HepG2 (cell line): ENCODE results near the gene HMGN4. TPM values are rescaled to one million over a fixed set of nuclear protein-coding genes. Genes with fewer than 3 reads are reported as not detected.

Experiments
- CREB1 ChIP-seq, 2 experiments: fragments of 450-650 bp in 1 of 2; IDR thresholded peaks; 2 replicates each; pipeline ENCODE4 v1.6.1; 2016 to 2017; ENCODE audit warnings: control low read depth in 1 of 2, mild to moderate bottlenecking in 1 of 2, missing compliant biosample characterization in 1 of 2, missing genetic modification characterization in 1 of 2
- CREM ChIP-seq, 2 experiments: sonication (generic) in 1 of 2; formaldehyde crosslinking in 1 of 2; IDR thresholded peaks; 2 replicates each; pipeline versions ENCODE4 v1.4.0 to v1.6.1; 2016 to 2020; ENCODE audit warnings: antibody characterized with exemption in 1 of 2, mild to moderate bottlenecking in 1 of 2, missing genetic modification reagents in 1 of 2
- EP300 ChIP-seq, 3 experiments: sonication (generic) in 1 of 3; formaldehyde crosslinking in 1 of 3; IDR thresholded peaks; 2 replicates each; pipeline versions ENCODE4 v1.5.1 to v1.6.1; 2011 to 2020; ENCODE audit warnings: low read depth in 2 of 3, low read length in 2 of 3, borderline replicate concordance in 1 of 3, improper control_type of control experiment in 1 of 3, mild to moderate bottlenecking in 1 of 3, missing genetic modification reagents in 1 of 3, moderate library complexity in 1 of 3
- NAIF1 ChIP-seq: sonication (generic); formaldehyde crosslinking; IDR thresholded peaks from 2 replicates; pipeline ENCODE4 v1.5.0; 2020; ENCODE audit warnings: mild to moderate bottlenecking, missing genetic modification reagents, borderline replicate concordance
- SMAD1 ChIP-seq: sonication (generic); formaldehyde crosslinking; IDR thresholded peaks from 2 replicates; pipeline ENCODE4 v1.4.0; 2020; ENCODE audit warnings: missing genetic modification reagents, low read depth, mild to moderate bottlenecking, borderline replicate concordance
- TBX2 ChIP-seq: sonication (generic); formaldehyde crosslinking; IDR thresholded peaks from 2 replicates; pipeline ENCODE4 v1.5.0; 2020; ENCODE audit warnings: missing genetic modification reagents, mild to moderate bottlenecking, borderline replicate concordance
- XRCC5 ChIP-seq: fragments of 200-400 bp; formaldehyde crosslinking; optimal IDR thresholded peaks from 2 replicates; pipeline ENCODE3; 2017; ENCODE audit warnings: mild to moderate bottlenecking, low read length
- ZFY ChIP-seq: sonication (generic); formaldehyde crosslinking; IDR thresholded peaks from 2 replicates; pipeline ENCODE4 v1.4.0; 2020; ENCODE audit warnings: missing genetic modification reagents
- ZNF205 ChIP-seq: IDR thresholded peaks from 2 replicates; pipeline ENCODE4 v1.6.1; 2018; ENCODE audit warnings: missing biosample characterization, missing genetic modification reagents
- ZNF577 ChIP-seq: sonication (generic); formaldehyde crosslinking; IDR thresholded peaks from 2 replicates; pipeline ENCODE4 v1.4.0; 2020; ENCODE audit warnings: mild to moderate bottlenecking, low read depth, missing genetic modification reagents, borderline replicate concordance
- ZNF605 ChIP-seq: sonication (generic); formaldehyde crosslinking; IDR thresholded peaks from 2 replicates; pipeline ENCODE4 v1.8.0; 2022; ENCODE audit warnings: mild to moderate bottlenecking, missing genetic modification reagents
- ZNF614 ChIP-seq: IDR thresholded peaks from 2 replicates; pipeline ENCODE4 v1.6.1; 2018; ENCODE audit warnings: missing biosample characterization, missing genetic modification reagents, inconsistent platforms, borderline replicate concordance
- polyA plus RNA-seq, 8 experiments: library from polyadenylated mRNA; depleted of rRNA in 3 of 8; stranded (reverse) in 7 of 8; unstranded in 1 of 8; fragments of >200 nt; fragmentation: Illumina TruSeq in 4 of 8; extraction: Trizol in 4 of 8; gene quantifications; 2 replicates each; pipeline versions ENCODE4 v1.2.1 to v1.2.3, GENCODE V29; 2011 to 2016; ENCODE audit warnings: low read depth in 4 of 8, missing spikeins in 1 of 8, mixed read lengths in 1 of 8; ENCODE audit not compliant: insufficient read depth in 1 of 8
- total RNA-seq, 5 experiments: library from RNA; depleted of rRNA; stranded (reverse); fragments of >200 nt; fragmentation: Illumina TruSeq; extraction: Trizol; gene quantifications; 2 replicates each; pipeline ENCODE4 v1.2.3, GENCODE V29; 2016; ENCODE audit warnings: low read depth in 1 of 5
- TF ChIP-seq, protein P1 (sequence below): sonication (generic); formaldehyde crosslinking; IDR thresholded peaks from 2 replicates; pipeline ENCODE4 v1.4.0; 2020; ENCODE audit warnings: missing genetic modification reagents, low read depth, mild to moderate bottlenecking, borderline replicate concordance
- TF ChIP-seq, protein P2 (sequence below): sonication (generic); formaldehyde crosslinking; IDR thresholded peaks from 2 replicates; pipeline ENCODE4 v1.4.0; 2020; ENCODE audit warnings: missing genetic modification reagents, mild to moderate bottlenecking, borderline replicate concordance
- TF ChIP-seq, protein P3 (sequence below): sonication (generic); formaldehyde crosslinking; IDR thresholded peaks from 2 replicates; pipeline ENCODE4 v1.4.0; 2020; ENCODE audit warnings: missing genetic modification reagents
- TF ChIP-seq, protein P4 (sequence below), 2 experiments: sonication (generic) in 1 of 2; formaldehyde crosslinking in 1 of 2; IDR thresholded peaks; 2 replicates each; pipeline versions ENCODE4 v1.4.0 to v1.6.1; 2016 to 2020; ENCODE audit warnings: borderline replicate concordance in 1 of 2, low read depth in 1 of 2, mild to moderate bottlenecking in 1 of 2, missing genetic modification reagents in 1 of 2
- TF ChIP-seq, protein P5 (sequence below): IDR thresholded peaks from 2 replicates; pipeline ENCODE4 v1.6.1; 2016; ENCODE audit warnings: mild to moderate bottlenecking, missing biosample characterization, missing genetic modification reagents

The HMGN4 gene
- total and polyA plus RNA-seq, 2 of the 13 experiments (the other 11 are each of a cell fraction or from before 2014, with no cell fraction given) = 39.9 to 52.1 TPM

DNA sequence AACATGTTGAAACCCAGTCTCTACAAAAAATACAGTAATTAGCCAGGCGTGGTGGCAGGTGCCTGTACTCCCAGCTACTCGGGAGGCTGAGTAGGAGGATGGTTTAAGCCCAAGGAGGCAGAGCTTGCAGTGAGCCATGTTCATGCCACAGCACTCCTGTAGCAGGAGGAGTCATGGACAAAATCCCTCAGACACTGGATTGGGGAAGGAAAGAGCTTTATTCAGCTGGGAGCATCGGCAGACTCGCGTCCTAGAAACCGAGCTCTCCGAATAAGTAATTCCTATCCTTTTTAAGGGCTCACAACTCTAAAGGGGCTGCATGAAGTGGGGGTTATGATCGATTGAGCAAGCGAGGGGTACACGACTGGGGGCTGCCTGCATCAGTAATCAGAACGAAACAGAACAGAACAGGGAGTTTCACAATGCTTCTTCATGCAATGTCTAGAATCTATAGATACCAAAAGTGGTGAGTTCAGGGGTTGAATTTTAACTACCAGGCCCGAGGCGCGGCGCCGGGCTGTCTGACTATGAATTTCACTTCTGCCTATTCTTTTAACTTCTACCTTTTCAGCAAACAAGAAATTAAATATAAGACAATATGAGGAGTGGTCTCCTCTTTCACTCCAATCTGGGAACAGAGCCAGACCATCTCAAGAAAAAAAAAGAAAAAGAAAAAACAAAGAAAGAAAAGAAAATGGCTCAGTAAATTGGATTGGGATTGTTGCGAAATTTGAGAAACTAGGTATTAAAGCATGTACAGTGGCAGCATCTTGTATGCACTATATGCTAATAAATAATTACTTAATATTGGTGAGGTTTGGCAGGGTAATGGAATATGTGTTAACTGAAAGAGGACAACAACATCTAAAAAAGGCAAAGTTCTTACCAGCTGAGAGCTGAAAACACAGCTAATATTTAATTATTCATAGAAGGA lies 23.6 kb downstream of the HMGN4 start (continued):
- TF ChIP-seq, protein P1, sequence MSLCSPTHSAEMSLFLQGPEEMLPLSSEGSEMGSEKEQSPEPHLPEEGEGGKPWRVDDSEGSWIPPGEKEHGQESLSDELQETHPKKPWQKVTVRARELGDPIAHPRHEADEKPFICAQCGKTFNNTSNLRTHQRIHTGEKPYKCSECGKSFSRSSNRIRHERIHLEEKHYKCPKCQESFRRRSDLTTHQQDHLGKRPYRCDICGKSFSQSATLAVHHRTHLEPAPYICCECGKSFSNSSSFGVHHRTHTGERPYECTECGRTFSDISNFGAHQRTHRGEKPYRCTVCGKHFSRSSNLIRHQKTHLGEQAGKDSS (CRISPR knock-in tag) = 0 out of 2 replicates have a peak, but pooled peaks have one; percentile 62
- TF ChIP-seq SMAD1 (CRISPR knock-in tag) (no peak), CREM (IDR thresholded peaks at IDR 0.05) (0 out of 2 replicates have a peak, but pooled peaks have one; percentile 20), CREM (CRISPR knock-in tag; IDR thresholded peaks at IDR 0.05) (no peak), NAIF1 (CRISPR knock-in tag) (no peak), ZNF605 (0 out of 2 replicates have a peak, but pooled peaks have one; percentile 54), CREB1 (IDR thresholded peaks at IDR 0.05) (no peak), CREB1 (CRISPR knock-in tag; IDR thresholded peaks at IDR 0.05) (0 out of 2 replicates have a peak, but pooled peaks have one; percentile 33), ZNF577 (no peak), ZNF205 (no peak), ZFY (peak; percentile 45), XRCC5 (peak; percentile 42), EP300 (IDR thresholded peaks at IDR 0.05; ENCODE audit: low read depth in 2 of 2, low read length in 2 of 2) (peak in 1 of 2 experiments; percentile 33; a peak in 2 of 4 replicates), EP300 (CRISPR knock-in tag; IDR thresholded peaks at IDR 0.05; ENCODE audit: borderline replicate concordance) (no peak), TBX2 (CRISPR knock-in tag) (no peak), ZNF614 (CRISPR knock-in tag) (peak; percentile 60; the same call in 1 of the 2 replicates)
- TF ChIP-seq, protein P2, sequence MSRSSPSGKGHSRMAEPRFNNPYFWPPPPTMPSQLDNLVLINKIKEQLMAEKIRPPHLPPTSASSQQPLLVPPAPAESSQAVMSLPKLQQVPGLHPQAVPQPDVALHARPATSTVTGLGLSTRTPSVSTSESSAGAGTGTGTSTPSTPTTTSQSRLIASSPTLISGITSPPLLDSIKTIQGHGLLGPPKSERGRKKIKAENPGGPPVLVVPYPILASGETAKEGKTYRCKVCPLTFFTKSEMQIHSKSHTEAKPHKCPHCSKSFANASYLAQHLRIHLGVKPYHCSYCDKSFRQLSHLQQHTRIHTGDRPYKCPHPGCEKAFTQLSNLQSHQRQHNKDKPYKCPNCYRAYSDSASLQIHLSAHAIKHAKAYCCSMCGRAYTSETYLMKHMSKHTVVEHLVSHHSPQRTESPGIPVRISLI (CRISPR knock-in tag) = peak; percentile 33; the same call in 1 of the 2 replicates
- TF ChIP-seq, protein P3, sequence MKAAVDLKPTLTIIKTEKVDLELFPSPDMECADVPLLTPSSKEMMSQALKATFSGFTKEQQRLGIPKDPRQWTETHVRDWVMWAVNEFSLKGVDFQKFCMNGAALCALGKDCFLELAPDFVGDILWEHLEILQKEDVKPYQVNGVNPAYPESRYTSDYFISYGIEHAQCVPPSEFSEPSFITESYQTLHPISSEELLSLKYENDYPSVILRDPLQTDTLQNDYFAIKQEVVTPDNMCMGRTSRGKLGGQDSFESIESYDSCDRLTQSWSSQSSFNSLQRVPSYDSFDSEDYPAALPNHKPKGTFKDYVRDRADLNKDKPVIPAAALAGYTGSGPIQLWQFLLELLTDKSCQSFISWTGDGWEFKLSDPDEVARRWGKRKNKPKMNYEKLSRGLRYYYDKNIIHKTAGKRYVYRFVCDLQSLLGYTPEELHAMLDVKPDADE (CRISPR knock-in tag) = no peak
- TF ChIP-seq, protein P4, sequence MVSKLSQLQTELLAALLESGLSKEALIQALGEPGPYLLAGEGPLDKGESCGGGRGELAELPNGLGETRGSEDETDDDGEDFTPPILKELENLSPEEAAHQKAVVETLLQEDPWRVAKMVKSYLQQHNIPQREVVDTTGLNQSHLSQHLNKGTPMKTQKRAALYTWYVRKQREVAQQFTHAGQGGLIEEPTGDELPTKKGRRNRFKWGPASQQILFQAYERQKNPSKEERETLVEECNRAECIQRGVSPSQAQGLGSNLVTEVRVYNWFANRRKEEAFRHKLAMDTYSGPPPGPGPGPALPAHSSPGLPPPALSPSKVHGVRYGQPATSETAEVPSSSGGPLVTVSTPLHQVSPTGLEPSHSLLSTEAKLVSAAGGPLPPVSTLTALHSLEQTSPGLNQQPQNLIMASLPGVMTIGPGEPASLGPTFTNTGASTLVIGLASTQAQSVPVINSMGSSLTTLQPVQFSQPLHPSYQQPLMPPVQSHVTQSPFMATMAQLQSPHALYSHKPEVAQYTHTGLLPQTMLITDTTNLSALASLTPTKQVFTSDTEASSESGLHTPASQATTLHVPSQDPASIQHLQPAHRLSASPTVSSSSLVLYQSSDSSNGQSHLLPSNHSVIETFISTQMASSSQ (IDR thresholded peaks at IDR 0.05; ENCODE audit: low read depth) = peak; percentile 56
- TF ChIP-seq, protein P4 (CRISPR knock-in tag; IDR thresholded peaks at IDR 0.05; ENCODE audit: borderline replicate concordance) = peak; percentile 77; the same call in 1 of the 2 replicates
- TF ChIP-seq, protein P5, sequence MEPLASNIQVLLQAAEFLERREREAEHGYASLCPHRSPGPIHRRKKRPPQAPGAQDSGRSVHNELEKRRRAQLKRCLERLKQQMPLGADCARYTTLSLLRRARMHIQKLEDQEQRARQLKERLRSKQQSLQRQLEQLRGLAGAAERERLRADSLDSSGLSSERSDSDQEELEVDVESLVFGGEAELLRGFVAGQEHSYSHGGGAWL (CRISPR knock-in tag) = no peak
